Heart left ventricle (tissue), 16 donors: Measurements from ENCODE around the gene CPNE5. TPM values are rescaled to one million over a fixed set of nuclear protein-coding genes. Genes with fewer than 3 reads are reported as not detected.

Experiments used
- ATAC-seq, 4 donors: fragments of 200-7000 bp; cut with Tn5 transposase; one replicate each; pipeline ENCODE4 v1.9.1; 2020 to 2022; ENCODE audit warnings: moderate library complexity in 4 of 4, mild to moderate bottlenecking in 3 of 4, moderate number of reproducible peaks in 1 of 4
- DNase-seq, 5 donors: peaks; one replicate each; pipeline ENCODE4 v3.0.0-alpha.2; 2020
- H3K27ac ChIP-seq, 12 donors: fragments of 200-600 bp; sonication (generic) in 4 of 12; one replicate each; pipeline versions ENCODE4 v1.5.0 to v1.8.0; 2016 to 2022; ENCODE audit warnings: mild to moderate bottlenecking in 2 of 12
- H3K27me3 ChIP-seq, 9 donors: fragments of 200-600 bp; sonication (generic) in 2 of 9; one replicate each; pipeline versions ENCODE4 v1.5.1 to v1.8.0; 2016 to 2022; ENCODE audit warnings: mild to moderate bottlenecking in 3 of 9
- H3K36me3 ChIP-seq, 9 donors: fragments of 200-600 bp; sonication (generic) in 2 of 9; one replicate each; pipeline versions ENCODE4 v1.5.0 to v1.8.0; 2018 to 2022; ENCODE audit warnings: mild to moderate bottlenecking in 2 of 9
- H3K4me1 ChIP-seq, 12 donors: fragments of 200-600 bp; sonication (generic) in 4 of 12; one replicate each; pipeline versions ENCODE4 v1.5.0 to v1.8.0; 2016 to 2022; ENCODE audit warnings: mild to moderate bottlenecking in 3 of 12
- H3K4me3 ChIP-seq, 12 donors: fragments of 200-600 bp; sonication (generic) in 4 of 12; one replicate each; pipeline versions ENCODE4 v1.5.0 to v1.8.0; 2017 to 2022; ENCODE audit warnings: mild to moderate bottlenecking in 9 of 12, moderate library complexity in 4 of 12
- H3K9me3 ChIP-seq, 12 donors: fragments of 200-600 bp; sonication (generic) in 4 of 12; one replicate each; pipeline versions ENCODE4 v1.5.0 to v1.8.0; 2016 to 2022; ENCODE audit warnings: mild to moderate bottlenecking in 1 of 12
- CTCF ChIP-seq, 12 donors: fragments of 200-600 bp; sonication (generic) in 4 of 12; IDR thresholded peaks; one replicate each; pipeline versions ENCODE4 v1.5.0 to v1.8.0; 2018 to 2022; ENCODE audit warnings: antibody characterized with exemption in 12 of 12, mild to moderate bottlenecking in 5 of 12
- POLR2A ChIP-seq, 2 donors: fragments of 450-650 bp; IDR thresholded peaks; one replicate each; pipeline ENCODE4 v1.6.1; 2017; ENCODE audit warnings: antibody characterized with exemption in 2 of 2, mild to moderate bottlenecking in 2 of 2, moderate library complexity in 2 of 2
- WGBS, 4 donors: extraction: QIAGEN DNeasy Blood & Tissue Kit in 2 of 4; methylation state at CpG; one replicate each; pipeline versions ENCODE4 v1.1.5 to v1.1.7; 2013 to 2018; 5-methylcytosine and 5-hydroxymethylcytosine counted together
- intact Hi-C, 10 donors: fragments of 100-400 bp; cut with DNase I; formaldehyde crosslinking; loops; one replicate each; pipeline versions ENCODE4 v1.11.1 to v1.14.2; 2022
- polyA plus RNA-seq, 2 donors: library from polyadenylated mRNA; stranded (reverse); fragments of 200-250 nt; gene quantifications; one replicate each; pipeline ENCODE4 v1.2.3, GENCODE V29; 2013
- total RNA-seq, 9 donors: library from RNA; depleted of rRNA in 2 of 9; stranded (reverse); fragments of >200 nt in 2 of 9; fragmentation: NEBNext Ultra II Directional in 3 of 9; extraction: Animal tissue kit (Norgen Biotek cat#: 25700) in 3 of 9; gene quantifications; one replicate each; pipeline versions ENCODE4 v1.1.0 to v1.2.4, GENCODE V29; 2016 to 2023
- donor health status: ischemic (EF 13 %, LVEDD 7.1; RV severe dilation, severe dysfunction).
- donor health status: healthy with polysubstance abuse.
- donor health status: DM: no; HTN: yes; CAD: no.
- donor health status: DM: no; HTN: no; CAD: no.
- donor health status: ischemic (EF 25% LVEDD 6.9; RV normal size, moderate dysfunction).
- donor health status: ischemic (EF 25% LVEDD 5.7; RV mildly dilated, moderate dysfunction).
- donor health status: healthy.
- donor health status: DM: yes; HTN: yes; CAD: no.
- donor health status: ischemic (EF 35%, LVEDD 5.7; RV mildly dilated, moderate dysfunction).
- donor health status: nonischemic (EF 11% LVEDD 7.7; RV severe dilation, severe dysfunction).
- donor health status: DM: yes; HTN: yes; CAD: no.
- donor health status: PGD.
- donor health status: ischemic (EF 29% LVEDD 5.4; RV normal size, mild dysfunction).
- donor health status: nonischemic (EF 23%, LVEDD 6.1; RV moderate dilation, normal function).

CPNE5 gene
- total and polyA plus RNA-seq, 11 donors = 4.0 to 111 (median 13.4) TPM

GRCh38 chr6:36760685-36761435, 78.4 kb downstream of the CPNE5 start:
- intact Hi-C loops = loop anchor here in 8 of 10 donors (5.0 to 10.0 kb wide), 7 partner anchors 139 to 454 kb away; partner anchors contain the start of gene MTCH1 (in 5 of the 8)
- Histone ChIP-seq H3K36me3 (no peaks in the 10 kb centered on the region), H3K27ac (no peak overlapping the region), H3K4me1 (peaks cover 0 to 35% (median 10%) of the 10 kb centered on the region in 12 donors), H3K9me3 (no peaks in the 10 kb centered on the region), H3K4me3 (no peak overlapping the region), H3K27me3 (no peaks in the 10 kb centered on the region)
- TF ChIP-seq POLR2A (IDR thresholded peaks at IDR 0.05) = no peak
- TF ChIP-seq CTCF (IDR thresholded peaks at IDR 0.05) = no peak
- DNase-seq (no peak), ATAC-seq (no peak)
- WGBS, 4 donors = 88 to 94% (median 91%) methylated on average over 11 of the region's 11 CpGs

GRCh38 chr6:36759148-36759759, 80.0 kb downstream of the CPNE5 start:
- peak; percentile 78 to 92 (median 82) for DNase-seq
- ATAC-seq = peak; percentile 62 to 83 (median 80)
- no peaks in the 10 kb centered on the region for H3K27me3 ChIP-seq
- H3K4me1 ChIP-seq = peaks cover 0 to 45% (median 5%) of the 10 kb centered on the region in 12 donors
- TF ChIP-seq POLR2A (IDR thresholded peaks at IDR 0.05) (no peak), CTCF (IDR thresholded peaks at IDR 0.05) (peak; percentile 94 to 99 (median 97))
- 11 to 16% (median 13%) methylated on average over 7 to 8 of the region's 8 CpGs for WGBS, 4 donors
- intact Hi-C loops = loop anchor here (1.0 to 10.0 kb wide), 12 partner anchors 74 to 337 kb away; no protein-coding TSS in a partner anchor
- H3K36me3 ChIP-seq = peaks cover 0 to 5% (median 0%) of the 10 kb centered on the region in 9 donors
- no peak overlapping the region for H3K27ac ChIP-seq
- H3K9me3 ChIP-seq = no peaks in the 10 kb centered on the region
- H3K4me3 ChIP-seq = no peak overlapping the region

- WGBS, 4 donors = 79 to 83% (median 81%) methylated on average over 15 of the region's 15 CpGs
- no peaks in the 10 kb centered on the region for H3K27me3 ChIP-seq
- DNase-seq (no peak), ATAC-seq (peak in 1 of 4 donors; percentile 6)
- H3K9me3 ChIP-seq = no peaks in the 10 kb centered on the region
- TF ChIP-seq CTCF (IDR thresholded peaks at IDR 0.05) = no peak
- TF ChIP-seq POLR2A (IDR thresholded peaks at IDR 0.05) = no peak
- H3K4me1 ChIP-seq = peaks cover 0 to 52% (median 5%) of the 10 kb centered on the region in 12 donors
- intact Hi-C loops = loop anchor here (1.0 to 10.0 kb wide), 12 partner anchors 74 to 336 kb away; no protein-coding TSS in a partner anchor
- no peak overlapping the region for H3K4me3 ChIP-seq
- peaks cover 0 to 5% (median 0%) of the 10 kb centered on the region in 9 donors for H3K36me3 ChIP-seq
- no peak overlapping the region for H3K27ac ChIP-seq
Observed at GRCh38 chr6:36758516-36759147, 80.6 kb downstream of the CPNE5 start.
